Stimulated activated naive CD8-positive, alpha-beta T cell treated with anti-CD3 and anti-CD28 coated beads, Interleukin-15, Interleukin-2, amounts not matched to agents 100 U/mL and 50 U/mL, for 24 hours (primary cell): ENCODE data around the gene NXT1.
"Not testable (repeated sequence)": the region's sequence is repeated elsewhere in the genome, so short reads cannot be mapped to it uniquely, and the experiment has no call there.

Source experiments
- ATAC-seq: fragments of 150-1000 bp; cut with Tn5 transposase; one replicate; pipeline ENCODE4 v1.10.0; 2021
- DNase-seq: peaks from one replicate; pipeline ENCODE4 v3.0.0; 2021

Gene NXT1

DNA sequence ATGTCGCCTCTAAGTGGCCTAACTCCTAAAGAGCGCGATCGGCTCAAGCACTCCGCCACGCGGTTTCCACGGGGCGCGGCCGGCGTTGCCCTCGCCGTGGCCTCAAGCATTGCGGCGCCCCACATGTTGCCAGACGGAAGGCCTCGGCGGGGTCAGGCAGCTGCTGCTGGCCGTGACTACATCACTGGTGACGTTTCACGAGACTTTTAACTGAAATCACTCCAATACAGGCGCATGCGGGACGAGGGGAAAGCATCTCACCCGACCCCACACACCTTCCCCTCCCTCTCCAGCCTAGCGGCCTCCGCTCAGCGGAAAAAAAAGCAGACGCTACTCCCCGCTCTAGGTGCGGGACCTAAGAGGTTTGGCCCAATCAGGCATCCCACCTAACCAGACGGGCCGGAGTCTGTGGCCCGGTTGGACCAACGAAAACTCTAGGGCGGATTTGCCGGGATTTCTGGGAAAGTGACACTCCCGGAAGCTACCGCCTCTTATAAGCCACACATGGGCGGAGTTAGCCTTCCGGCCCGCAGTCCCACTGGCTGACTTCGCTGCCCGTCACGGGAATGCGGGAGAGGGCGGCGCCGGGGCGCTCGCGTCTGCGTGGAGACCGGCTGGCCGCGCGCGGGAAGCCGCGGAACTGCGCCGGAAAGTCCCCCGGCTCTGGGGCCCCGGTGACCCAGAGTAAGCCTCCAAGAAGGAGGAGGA lies at the start of gene NXT1:
Gene NXT1 (plus strand): TSS at position 596 of the 708 bp plus-strand sequence. CDS start 3,251 bp downstream, outside the sequence.
- DNase-seq = peak; percentile 96
- ATAC-seq = peak; percentile 87

GRCh38 chr20:23301436-23302050 lies 49.0 kb upstream of the NXT1 start:
- no peak for DNase-seq
- no peak for ATAC-seq

DNA sequence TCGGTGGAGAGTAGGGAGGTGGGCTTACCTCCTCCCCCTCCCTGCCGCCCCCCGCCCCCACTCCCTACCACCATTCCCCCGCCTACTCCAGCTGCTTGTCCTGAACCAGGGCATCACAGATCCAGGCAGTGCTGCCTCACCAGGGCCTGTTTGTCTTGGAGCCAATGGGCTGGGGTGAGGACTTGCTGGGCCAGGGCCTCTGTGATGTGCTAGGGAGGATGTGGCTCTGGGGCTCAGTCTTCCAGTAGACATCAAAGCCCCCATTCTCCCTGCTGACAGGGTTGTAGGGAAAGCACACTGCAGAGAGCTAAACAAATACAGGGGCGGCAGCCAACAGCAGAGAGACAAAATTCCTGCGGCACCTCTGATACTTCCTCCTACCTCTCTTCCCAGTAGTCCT lies 48.2 kb upstream of the NXT1 start:
- ATAC-seq = no peak

DNA sequence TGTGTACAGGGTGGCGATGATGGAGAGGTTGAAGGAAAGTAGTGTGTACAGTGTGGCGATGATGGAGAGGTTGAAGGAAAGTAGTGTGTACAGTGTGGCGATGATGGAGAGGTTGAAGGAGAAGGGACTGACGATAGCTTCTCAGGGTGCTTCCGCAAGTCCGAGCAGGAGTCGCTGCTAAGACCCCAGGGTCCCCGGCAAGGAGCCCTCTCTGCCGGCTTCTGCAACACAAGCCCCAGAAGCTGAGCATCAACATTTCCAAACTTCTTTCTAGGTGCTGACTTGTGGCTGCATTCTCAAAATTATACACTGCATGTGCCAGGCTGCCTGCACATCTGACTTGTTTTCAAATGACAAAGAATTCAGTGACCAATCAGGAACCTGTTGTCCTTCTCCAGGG lies 47.8 kb upstream of the NXT1 start:
- ATAC-seq = no peak
- no peak for DNase-seq

More for the DNA sequence above, 48.2 kb upstream of the NXT1 start:
- DNase-seq = no peak

GRCh38 chr20:23303325-23304102 lies 47.1 kb upstream of the NXT1 start:
- ATAC-seq (no peak), DNase-seq (no peak)

- ATAC-seq (no peak), DNase-seq (no peak)
Measured at GRCh38 chr20:23304616-23305015, 46.0 kb upstream of the NXT1 start.

- peak; percentile 62 for ATAC-seq
- no peak for DNase-seq
Measured at GRCh38 chr20:23305098-23305497, 45.5 kb upstream of the NXT1 start.

GRCh38 chr20:23307393-23307792 lies 43.2 kb upstream of the NXT1 start:
- DNase-seq, ATAC-seq: not testable (repeated sequence)

DNA sequence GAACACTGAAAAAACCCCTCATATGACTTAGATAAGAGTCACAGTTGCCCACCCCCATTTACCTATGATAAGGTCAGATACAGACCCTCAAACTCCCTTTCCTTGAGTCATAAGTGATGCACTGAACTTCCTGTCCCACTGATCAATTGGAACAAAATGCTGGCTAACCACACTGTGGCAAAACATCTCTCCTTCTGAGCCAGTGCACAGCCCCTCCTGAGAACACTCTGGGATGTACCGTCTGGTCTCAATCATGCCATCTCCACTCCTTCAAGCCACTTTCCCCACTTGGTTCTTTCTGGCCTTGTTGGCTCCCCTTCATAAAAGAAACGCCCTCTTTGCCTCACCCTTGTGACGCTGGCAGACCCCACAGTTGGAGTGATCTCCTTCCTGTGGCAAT lies 42.6 kb upstream of the NXT1 start:
- DNase-seq = no peak
- ATAC-seq = peak; percentile 64

DNA sequence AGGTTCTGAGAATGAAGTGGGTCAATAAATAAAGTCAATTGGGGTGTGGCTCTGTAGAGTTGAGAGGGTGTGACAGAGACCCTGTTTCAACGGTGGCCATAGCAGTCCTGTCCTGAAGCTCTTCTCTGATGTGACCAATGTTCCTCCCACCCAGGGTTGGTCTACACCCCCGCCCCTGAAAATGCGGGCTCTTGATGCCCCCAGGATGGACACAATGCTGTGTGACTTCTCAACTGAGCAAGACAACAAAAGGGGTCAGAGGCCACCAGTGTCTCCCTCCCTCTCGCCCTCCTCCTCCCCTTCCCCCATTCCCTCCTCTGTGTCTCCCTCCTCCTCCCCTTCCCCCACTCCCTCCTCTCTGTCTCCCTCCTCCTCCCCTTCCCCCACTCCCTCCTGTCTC lies 41.7 kb upstream of the NXT1 start:
- DNase-seq = no peak

GRCh38 chr20:23309781-23310180 lies 40.8 kb upstream of the NXT1 start:
- ATAC-seq (no peak), DNase-seq (no peak)

More for the DNA sequence above, 41.7 kb upstream of the NXT1 start:
- no peak for ATAC-seq

DNA sequence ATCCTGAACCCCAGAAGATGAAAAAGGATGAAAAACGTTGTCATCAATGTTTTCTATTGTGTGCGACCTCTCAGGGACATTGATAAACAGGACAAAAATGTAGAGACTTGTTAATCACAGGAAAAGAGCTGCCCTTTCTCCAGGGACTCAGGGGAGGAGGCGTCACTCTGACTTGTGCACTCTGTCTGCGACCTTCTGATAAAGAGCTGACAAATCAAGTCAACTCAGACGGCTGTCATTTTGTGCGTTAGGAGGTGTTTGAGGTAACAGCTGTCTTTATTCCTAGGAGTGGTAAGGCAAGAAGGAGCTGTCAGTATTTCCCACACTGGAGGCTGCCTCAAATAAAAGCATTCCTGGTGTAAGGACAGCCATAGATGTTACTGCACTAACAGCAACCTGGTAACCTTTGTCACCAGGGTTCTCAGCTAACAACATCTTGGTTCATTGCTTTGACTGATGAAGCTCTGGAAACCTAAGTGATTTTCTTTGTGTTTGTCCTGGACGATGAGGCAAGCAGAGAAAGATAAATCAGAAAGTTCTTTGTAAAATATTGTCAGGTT lies 38.6 kb upstream of the NXT1 start:
- ATAC-seq = no peak
- no peak for DNase-seq

DNA sequence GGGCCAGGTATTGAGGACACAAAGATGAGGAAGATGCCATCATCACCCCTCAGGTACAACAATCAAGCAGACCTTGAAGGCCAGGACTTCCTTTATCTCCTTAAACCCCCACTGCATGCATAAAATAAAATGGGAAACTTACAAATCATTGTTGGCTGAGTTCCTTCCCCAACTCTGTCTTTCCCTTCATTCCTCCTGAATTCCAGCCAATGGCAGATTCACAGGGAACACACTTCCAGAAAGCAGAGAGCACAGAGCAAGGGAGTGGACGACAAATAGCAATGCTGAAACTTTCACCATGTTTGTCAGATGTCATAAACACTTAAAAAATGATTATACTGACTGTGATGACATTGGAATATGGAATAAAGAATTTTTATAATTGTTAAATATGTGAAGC lies 37.3 kb upstream of the NXT1 start:
- ATAC-seq (no peak), DNase-seq (no peak)

DNA sequence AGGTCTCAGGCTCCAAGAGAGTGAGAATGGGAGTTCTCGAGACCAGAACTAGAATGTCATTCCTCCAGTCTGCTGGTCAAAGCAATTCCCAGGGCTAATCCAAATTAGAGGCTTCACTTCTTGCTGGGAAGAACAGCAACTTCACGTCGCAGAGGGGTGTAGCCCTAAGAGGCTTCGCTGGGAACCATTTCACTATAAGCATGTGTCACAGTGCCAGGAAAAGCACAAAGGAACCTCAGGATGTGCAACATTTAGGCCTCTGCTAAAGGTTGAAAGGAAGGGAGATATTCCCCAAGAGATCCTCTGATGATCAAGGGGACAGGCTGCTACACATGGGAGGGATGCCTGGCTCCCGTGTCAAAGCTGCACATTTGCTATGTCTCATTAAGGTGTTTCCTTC lies 35.9 kb upstream of the NXT1 start:
- DNase-seq = no peak
- no peak for ATAC-seq

DNA sequence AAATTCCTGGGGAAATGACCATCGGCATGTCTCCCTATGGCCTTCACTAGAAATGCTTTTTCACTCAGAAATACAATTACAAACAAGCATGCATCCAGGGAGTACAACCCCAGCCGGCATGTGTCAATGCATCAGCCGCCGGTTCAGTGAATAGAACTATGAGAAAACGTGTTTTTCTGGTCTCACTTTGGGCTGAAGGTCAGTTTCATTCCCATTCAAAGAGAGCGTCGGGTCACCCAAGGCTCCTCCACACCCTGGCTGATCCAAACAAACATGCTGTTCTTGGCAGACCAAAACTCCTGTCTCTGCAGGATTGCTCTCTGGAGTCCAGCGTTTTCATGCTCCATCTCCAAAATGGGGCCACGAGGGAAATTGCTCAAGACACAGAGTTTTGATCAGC lies 35.5 kb upstream of the NXT1 start:
- no peak for ATAC-seq
- DNase-seq = no peak

DNA sequence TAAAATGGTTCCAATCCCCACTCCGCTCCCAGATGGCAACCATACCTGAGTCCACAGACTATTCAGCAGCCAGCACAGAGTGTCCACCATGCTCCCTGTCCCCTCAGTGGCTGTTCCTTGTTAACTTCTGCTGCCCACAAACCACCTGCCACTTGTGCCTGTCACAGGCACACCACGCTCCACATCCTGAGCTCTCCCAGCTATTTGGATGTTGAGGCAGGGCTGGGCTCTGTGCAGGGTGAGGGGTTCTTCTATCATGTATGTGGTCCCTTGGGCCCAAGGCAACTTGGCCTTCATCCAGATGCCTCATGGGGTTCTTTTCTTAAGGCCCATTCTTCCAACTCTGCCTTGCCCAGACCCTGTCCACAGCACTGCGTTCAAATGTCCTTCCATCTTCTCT lies 34.0 kb upstream of the NXT1 start:
- no peak for DNase-seq
- ATAC-seq = no peak

GRCh38 chr20:23317081-23317480 lies 33.5 kb upstream of the NXT1 start:
- ATAC-seq (no peak), DNase-seq (no peak)

- DNase-seq (no peak), ATAC-seq (no peak)
Measured at GRCh38 chr20:23318347-23318746, 32.2 kb upstream of the NXT1 start.

- DNase-seq (no peak), ATAC-seq (no peak)
Measured at GRCh38 chr20:23320317-23320716, 30.3 kb upstream of the NXT1 start.

DNA sequence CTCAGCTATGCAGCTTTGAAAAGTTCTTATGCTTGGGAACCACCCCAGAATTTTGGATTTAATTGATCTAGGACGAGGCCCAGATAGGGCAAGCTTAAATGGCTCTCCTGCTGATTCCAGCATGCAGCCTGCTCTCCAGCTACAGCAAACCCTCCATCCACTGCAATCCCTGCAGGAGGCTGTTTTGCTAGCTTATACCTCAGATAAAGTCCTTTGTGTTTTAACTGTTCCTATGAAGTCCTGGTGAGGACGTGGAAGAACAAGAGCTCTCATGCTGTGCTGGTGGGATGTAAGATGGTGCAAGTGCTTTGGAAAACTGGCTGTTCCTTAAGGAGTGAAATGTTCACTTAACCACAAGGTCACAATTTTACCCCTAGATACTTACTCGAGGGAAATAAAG lies 25.5 kb upstream of the NXT1 start:
- ATAC-seq (no peak), DNase-seq (no peak)

DNA sequence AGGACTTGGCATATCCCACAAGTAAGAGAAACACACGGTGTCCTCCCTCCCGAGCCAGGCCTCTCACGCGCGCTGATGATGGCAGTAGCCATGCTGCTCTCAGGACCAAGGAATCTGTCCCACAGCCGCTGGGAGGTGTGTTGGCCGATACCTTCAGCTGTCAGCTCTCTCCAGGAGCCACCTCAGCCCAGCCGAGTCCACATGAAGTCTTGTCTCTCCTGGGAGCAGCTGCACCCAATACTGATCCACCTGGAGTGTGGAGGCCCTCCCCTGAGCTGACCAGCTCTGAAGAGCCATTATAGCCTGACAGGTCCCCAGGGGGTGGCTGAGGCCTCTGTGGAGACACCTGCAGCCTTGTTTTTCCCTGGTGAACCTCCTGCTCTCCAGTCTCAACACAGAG lies 23.8 kb upstream of the NXT1 start:
- DNase-seq (no peak), ATAC-seq (no peak)

- ATAC-seq (no peak), DNase-seq (no peak)
Measured at GRCh38 chr20:23327617-23328333, 22.8 kb upstream of the NXT1 start.
